ENCODE data around the gene AGGF1.

- no peak for TF ChIP-seq CTCF (IDR thresholded peaks at IDR 0.05)
- no peak for TF ChIP-seq POLR2A (IDR thresholded peaks at IDR 0.05)
Observed at GRCh38 chr5:77104813-77105212, 74.6 kb downstream of the AGGF1 start.
